NCI-H2227 (cell line): ENCODE results near the gene LUZP4.
"Not testable (repeated sequence)": the region's sequence is repeated elsewhere in the genome, so short reads cannot be mapped to it uniquely, and the experiment has no call there.

Source experiments
- DNase-seq: peaks from one replicate; lab custom pipeline; 2025; ENCODE audit not compliant: unreplicated experiment; lab: John Stamatoyannopoulos, UW

LUZP4 gene

DNA sequence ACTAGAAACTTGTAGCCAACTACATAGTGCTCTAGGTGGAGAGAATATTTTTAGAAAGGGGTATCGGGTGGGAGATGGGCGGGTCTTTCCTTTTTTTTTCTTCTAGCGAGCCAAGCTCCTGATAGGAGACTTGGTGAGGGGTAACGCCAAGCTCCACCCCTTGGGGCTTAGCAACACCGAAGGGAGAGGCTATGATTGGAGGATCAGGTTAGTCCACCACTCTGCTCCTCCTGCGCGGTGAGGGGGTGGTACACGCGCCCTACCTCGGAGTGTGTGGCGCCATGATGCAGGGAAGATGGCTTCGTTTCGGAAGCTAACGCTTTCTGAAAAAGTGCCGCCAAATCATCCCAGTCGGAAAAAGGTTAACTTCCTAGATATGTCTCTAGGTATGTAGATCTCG, at the start of gene LUZP4:
TSS of gene LUZP4 (plus strand) at position 251 of the 400 bp plus-strand sequence. CDS start at position 296, 45 bp downstream.
- no peak for DNase-seq

DNA sequence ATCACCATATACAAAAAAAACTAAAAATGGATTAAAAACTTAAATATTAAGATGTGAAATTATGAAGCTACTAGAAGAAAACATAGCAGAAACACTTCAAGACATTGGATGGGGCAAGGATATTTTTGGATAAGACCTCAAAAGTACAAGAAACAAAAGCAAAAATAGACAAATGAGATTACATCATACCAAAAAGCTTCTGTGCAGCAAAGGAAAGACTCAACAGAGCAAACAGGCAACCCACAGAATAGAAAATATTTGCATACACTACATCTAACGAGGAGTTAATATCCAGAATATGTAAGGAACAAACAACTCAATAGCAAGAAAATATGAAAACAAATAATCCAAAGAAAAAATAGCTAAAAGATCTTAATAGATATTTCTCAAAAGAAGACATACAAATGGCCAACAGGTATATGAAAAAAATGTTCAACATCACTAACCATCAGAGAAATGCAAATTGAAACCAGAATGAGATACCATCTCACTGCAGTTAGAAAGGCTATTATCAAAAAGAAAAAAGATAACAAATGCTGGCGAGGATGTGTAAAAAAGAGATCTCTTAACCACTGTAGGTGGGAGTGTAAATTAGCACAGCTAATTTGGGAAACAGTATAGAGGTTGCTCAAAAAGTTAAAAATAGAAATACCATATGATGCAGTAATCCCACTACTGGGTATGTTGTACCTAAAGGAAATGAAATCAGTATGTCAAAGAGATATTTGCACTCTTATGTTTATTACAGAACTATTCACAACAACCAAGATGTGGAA, 37.9 kb upstream of the LUZP4 start:
- DNase-seq = no peak

GRCh38 chrX:115255003-115255402, 34.5 kb upstream of the LUZP4 start:
- no peak for DNase-seq

- DNase-seq = no peak
Observed at GRCh38 chrX:115257711-115258110, 31.8 kb upstream of the LUZP4 start.

- DNase-seq = no peak
Observed at GRCh38 chrX:115259238-115259875, 30.2 kb upstream of the LUZP4 start.

- no peak for DNase-seq
Observed at GRCh38 chrX:115260330-115260729, 29.2 kb upstream of the LUZP4 start.

DNA sequence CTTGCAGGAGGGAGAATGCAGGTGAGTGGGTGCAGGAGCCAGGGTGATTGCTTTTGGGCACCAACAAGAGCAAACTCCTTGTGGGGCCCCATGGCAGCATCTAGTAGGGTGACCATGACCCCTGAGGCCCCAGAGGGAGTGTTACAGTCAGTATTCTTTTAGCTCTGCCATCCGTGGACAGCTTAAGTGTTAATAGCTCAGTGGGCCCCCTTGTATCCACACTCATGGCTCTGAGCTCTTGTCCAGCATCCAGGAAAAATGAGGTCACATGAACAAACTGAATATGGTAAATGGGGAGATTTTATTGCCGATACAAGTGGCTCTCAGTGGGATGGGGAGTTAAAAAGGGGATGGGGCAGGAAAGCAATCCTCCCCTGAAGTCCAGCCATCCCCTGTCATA, 28.4 kb upstream of the LUZP4 start:
- no peak for DNase-seq

DNA sequence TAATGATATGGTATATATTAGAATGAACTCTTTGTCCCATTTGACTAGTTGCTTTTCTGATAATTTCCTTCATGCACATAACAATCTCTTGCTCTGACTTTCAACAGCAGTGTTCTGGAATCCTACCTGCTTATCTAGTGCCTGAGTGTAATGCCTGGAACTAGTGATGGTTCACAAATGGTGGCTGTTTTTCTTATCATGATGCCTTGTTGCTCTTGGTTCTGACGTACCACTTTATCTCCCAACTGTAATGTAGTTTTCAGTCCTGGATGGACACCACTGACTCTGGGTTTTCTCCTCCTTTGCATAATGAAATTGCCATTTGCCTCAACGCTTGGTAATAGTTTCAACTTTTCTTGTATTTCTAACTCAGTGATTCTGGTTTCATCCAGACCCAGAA, 25.5 kb upstream of the LUZP4 start:
- no peak for DNase-seq

- peak; percentile 11 for DNase-seq
Observed at GRCh38 chrX:115266300-115266699, 23.2 kb upstream of the LUZP4 start.

GRCh38 chrX:115268421-115268820, 21.1 kb upstream of the LUZP4 start:
- peak; percentile 5 for DNase-seq

DNA sequence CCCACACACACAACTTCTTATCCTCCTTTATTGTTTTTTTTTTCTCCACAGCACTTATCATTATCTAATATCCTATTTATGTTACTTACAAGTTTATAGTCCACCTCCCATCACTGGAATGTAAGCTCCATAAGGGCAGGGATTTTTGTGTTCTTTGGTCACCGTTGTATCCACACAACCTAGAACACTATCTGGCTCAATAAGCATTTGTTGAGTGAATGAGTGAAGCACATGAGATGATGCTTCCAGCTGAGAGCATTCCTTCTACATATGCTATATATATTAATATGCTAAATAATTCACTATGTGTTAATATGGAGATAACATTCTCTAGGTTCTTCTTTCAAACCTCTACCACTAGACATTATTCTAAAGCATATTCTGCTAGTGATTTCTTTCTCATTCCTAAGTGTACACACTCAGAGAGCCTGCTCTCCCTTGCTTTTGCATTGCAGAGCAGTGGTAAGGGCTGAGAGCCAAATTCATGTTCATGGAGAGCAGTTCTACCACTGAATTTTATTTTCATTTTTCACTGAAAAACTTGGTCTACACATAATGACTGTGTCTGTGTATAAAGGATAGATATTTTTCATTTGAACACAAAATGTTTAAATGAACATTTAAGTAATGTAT, 20.3 kb upstream of the LUZP4 start:
- DNase-seq = no peak

DNA sequence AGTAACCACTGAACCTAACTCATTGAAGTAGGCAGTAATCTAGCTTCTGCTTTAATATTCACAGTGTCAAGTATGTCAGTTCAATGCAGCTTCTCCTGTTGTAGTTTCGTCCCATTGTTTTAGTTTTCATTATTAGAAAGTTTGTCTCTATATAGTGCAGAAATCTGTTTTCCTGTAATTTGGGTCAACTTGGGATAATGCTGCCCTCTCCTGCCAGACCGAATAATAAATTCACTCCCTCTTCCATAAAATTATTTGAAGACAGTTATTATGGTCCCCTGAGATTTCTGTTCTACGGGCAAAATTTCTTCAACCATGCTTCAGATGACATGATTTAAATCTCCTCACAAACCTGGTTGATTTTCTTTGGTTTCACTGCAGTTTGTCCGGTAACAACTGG, 4.6 kb upstream of the LUZP4 start:
- no peak for DNase-seq

GRCh38 chrX:115297189-115297588, 7.7 kb downstream of the LUZP4 start:
- no peak for DNase-seq

GRCh38 chrX:115311139-115311538, 21.6 kb downstream of the LUZP4 start:
- DNase-seq = no peak

DNA sequence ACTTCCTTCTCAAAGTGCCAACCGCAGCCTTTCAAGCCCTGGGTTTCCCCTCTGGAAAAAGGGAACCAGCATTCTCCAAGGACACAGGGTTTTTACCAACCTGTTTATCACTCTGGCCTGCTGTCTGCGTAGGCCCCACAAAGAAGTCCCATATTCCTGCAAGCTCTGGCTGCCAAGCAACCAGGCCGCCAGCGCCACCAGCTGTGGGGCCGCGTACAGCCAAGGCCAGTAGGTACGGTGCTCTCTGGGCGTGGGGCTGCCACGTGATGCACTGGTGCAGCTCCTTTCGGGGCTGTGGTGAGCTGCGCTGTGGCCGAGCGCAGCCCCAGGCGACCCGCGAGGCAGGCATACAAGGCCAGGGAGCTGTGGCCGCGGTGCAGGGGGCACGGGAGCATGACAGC, 22.1 kb downstream of the LUZP4 start:
- DNase-seq = no peak

DNA sequence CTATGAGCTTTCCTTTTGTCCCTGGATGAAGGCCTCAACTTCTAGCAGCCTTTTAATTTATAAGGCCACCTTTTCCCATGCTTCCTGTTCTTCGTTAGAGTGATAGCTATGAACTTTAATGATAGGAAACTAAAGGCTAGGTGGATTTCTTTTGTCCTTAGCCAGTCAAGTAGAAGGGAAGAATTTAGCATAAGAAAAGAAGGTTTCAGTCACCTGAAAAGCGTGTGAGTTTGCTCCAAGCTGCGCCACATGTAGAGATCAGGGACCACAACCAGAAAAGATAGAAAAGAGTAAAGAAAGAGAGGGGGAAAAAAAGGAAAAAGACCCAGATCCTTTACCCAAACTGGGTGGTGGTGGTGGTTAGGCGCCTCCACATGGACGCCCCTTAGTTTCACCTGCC, 28.6 kb downstream of the LUZP4 start:
- no peak for DNase-seq

DNA sequence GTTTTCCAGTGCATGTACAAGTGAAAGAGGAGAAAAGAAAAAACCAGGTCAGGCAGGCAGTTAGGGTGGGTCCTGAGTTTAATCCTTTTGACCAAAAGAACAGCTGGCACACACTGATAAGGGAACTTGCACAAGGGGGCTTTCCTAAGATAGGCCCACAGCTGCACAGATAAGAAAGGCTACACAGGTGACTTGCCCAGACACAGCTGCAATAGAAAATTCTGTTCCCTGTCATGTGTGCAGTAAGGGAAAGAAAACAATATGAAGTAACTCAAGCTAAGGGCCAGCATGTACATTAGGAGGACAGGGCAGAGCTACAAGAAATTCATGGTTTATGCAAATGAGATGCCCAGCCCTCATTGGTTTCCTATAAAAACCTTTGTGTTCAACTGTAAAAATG, 32.9 kb downstream of the LUZP4 start:
- DNase-seq = no peak

GRCh38 chrX:115324194-115324593, 34.7 kb downstream of the LUZP4 start:
- peak; percentile 12 for DNase-seq

DNA sequence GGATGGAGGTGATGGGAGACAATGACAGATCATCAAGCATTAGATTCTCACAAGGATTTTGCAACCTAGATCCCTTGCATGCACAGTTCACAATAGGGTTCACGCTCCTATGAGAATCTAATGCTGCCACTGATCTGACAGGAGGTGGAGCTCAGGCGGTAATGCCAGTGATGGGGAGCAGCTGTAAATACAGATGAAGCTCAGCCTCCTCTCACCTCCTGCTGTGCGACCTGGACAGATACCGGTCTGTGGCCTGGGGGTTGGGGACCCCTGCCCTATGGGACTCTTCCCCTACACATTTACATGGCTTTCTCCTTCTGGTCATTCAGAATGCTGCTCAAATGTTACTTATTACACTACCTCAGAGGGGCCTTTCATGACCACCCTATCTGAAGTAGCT, 39.8 kb downstream of the LUZP4 start:
- not testable (repeated sequence) for DNase-seq

DNA sequence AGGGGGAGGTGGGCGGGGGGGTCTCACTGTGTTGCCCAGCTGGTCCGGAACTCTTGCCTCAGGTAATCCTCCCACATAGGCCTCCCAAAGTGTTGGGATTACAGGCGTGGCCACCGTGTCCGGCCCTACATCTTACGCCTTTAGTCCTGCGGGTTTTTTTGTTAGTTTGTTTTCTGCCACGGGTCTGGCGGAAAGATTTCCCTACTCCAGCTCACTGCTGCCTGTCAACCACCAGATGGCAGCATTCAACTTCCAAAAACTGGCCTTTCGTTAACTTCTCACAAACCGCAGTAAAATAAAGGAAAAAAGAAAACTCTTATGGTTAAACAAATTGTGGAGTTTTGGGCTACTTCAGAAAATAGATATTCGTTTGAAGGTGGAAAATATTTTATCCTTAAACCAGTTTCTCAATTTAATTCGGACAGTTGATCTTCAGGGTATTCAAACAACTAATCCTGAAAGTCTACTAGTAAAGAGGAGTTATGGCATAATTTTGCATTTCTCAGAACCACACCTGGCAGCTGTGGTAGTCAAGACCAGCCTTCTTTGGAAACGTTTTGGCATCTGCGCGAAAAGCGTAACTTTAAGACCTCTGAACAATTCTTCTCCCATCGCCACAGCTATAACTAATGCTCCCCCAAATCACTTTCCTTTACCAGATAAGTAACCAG, 41.1 kb downstream of the LUZP4 start:
- DNase-seq = peak; percentile 77

- DNase-seq = no peak
Observed at GRCh38 chrX:115332832-115333231, 43.3 kb downstream of the LUZP4 start.

DNA sequence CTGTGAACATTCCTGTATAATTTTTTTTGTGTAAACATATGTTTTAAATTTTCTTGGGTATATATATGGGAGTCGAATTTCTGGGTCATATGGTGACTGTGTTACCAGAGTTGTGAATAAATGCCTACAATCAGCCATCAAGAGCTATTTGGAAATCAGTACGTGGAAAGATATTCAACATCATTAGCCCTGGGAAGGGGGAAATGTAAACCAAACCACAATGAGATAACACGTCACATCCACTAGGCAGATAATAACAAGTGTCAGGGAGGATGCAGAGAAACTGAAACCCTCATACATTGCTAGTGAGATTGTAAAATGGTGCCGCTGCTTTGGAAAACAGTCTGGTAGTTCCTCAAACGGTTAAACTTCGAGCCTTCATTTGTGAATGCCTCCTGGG, 43.9 kb downstream of the LUZP4 start:
- no peak for DNase-seq
